Colonic mucosa (tissue), 4 donors: Measurements from ENCODE around the gene GPR152. TPM values are rescaled to one million over a fixed set of nuclear protein-coding genes. Genes with fewer than 3 reads are reported as not detected.
A peak's percentile ranks its signal among the peaks of the same experiment; 100 is the strongest.

Experiments
- DNase-seq: peaks from one replicate; pipeline ENCODE4 v3.0.0-alpha.2; 2020
- H3K27ac ChIP-seq: fragments of 200-600 bp; one replicate; pipeline ENCODE4 v1.8.0; 2021
- H3K27me3 ChIP-seq: fragments of 200-600 bp; one replicate; pipeline ENCODE4 v1.8.0; 2021
- H3K36me3 ChIP-seq: fragments of 200-600 bp; one replicate; pipeline ENCODE4 v1.8.0; 2021
- H3K4me1 ChIP-seq: fragments of 200-600 bp; one replicate; pipeline ENCODE4 v1.8.0; 2021; ENCODE audit warnings: mild to moderate bottlenecking
- H3K4me3 ChIP-seq: fragments of 200-600 bp; one replicate; pipeline ENCODE4 v1.8.0; 2021
- H3K9ac ChIP-seq, 2 donors: one replicate each; pipeline ENCODE4 v1.7.0; 2013; ENCODE audit warnings: control low read depth in 2 of 2, low read depth in 2 of 2, low read length in 2 of 2
- H3K9me3 ChIP-seq: fragments of 200-600 bp; one replicate; pipeline ENCODE4 v1.8.0; 2021
- CTCF ChIP-seq: fragments of 200-600 bp; IDR thresholded peaks from one replicate; pipeline ENCODE4 v1.8.0; 2022; ENCODE audit warnings: antibody characterized with exemption, mild to moderate bottlenecking
- intact Hi-C: fragments of 100-400 bp; cut with DNase I; formaldehyde crosslinking; loops from one replicate; pipeline ENCODE4 v1.14.1; 2022
- total RNA-seq, 2 donors: library from RNA; stranded (reverse); fragmentation: NEBNext Ultra II Directional in 1 of 2; extraction: Animal tissue kit (Norgen Biotek cat#: 25700) in 1 of 2; gene quantifications; one replicate each; pipeline ENCODE4 v1.2.1, GENCODE V29; 2021
- donor health status: healthy.
- donor health status: DM: no; HTN: no; CAD: no.
- donor health status: DM: no; HTN: no; CAD: no.

Gene GPR152
- total RNA-seq, 2 donors from 2014 or later: not detected

GRCh38 chr11:67434395-67434881, 18.1 kb downstream of the GPR152 start:
- H3K27ac ChIP-seq: no peak overlapping the region
- H3K4me3 ChIP-seq: no peak overlapping the region
- H3K9me3 ChIP-seq: no peaks in the 10 kb centered on the region
- H3K27me3 ChIP-seq: no peaks in the 10 kb centered on the region
- DNase-seq: no peak
- H3K9ac ChIP-seq: peak overlapping the region in 1 of 2 donors; percentile 35
- peaks cover 12% of the 10 kb centered on the region for H3K36me3 ChIP-seq
- TF ChIP-seq CTCF: no peak
- H3K4me1 ChIP-seq: peaks cover 3% of the 10 kb centered on the region
- intact Hi-C loops: no loop called here

- no peaks in the 10 kb centered on the region for H3K9me3 ChIP-seq
- peak overlapping the region in 1 of 2 donors; percentile 43 for H3K9ac ChIP-seq
- peaks cover 12% of the 10 kb centered on the region for H3K36me3 ChIP-seq
- H3K27me3 ChIP-seq: no peaks in the 10 kb centered on the region
- H3K4me3 ChIP-seq: no peak overlapping the region
- no peak for TF ChIP-seq CTCF
- DNase-seq: no peak
- H3K4me1 ChIP-seq: peaks cover 8% of the 10 kb centered on the region
- intact Hi-C loops: no loop called here
- no peak overlapping the region for H3K27ac ChIP-seq
These were observed 18.8 kb downstream of the GPR152 start for GRCh38 chr11:67433536-67434394.

- Histone ChIP-seq H3K9ac (no peak overlapping the region), H3K9me3 (no peaks in the 10 kb centered on the region), H3K27ac (no peak overlapping the region), H3K27me3 (no peaks in the 10 kb centered on the region), H3K4me3 (no peak overlapping the region), H3K4me1 (peaks cover 8% of the 10 kb centered on the region), H3K36me3 (peaks cover 12% of the 10 kb centered on the region)
- intact Hi-C loops: no loop called here
- no peak for DNase-seq
- no peak for TF ChIP-seq CTCF
These were observed 19.7 kb downstream of the GPR152 start for GRCh38 chr11:67432655-67433349.

- no peak overlapping the region for H3K27ac ChIP-seq
- no peak overlapping the region for H3K4me3 ChIP-seq
- H3K4me1 ChIP-seq: peaks cover 8% of the 10 kb centered on the region
- H3K9me3 ChIP-seq: no peaks in the 10 kb centered on the region
- no peak for TF ChIP-seq CTCF
- no peak for DNase-seq
- no peaks in the 10 kb centered on the region for H3K27me3 ChIP-seq
- H3K36me3 ChIP-seq: peaks cover 12% of the 10 kb centered on the region
- intact Hi-C loops: no loop called here
- H3K9ac ChIP-seq: no peak overlapping the region
These were observed 20.9 kb downstream of the GPR152 start for GRCh38 chr11:67431346-67432249.

GRCh38 chr11:67429722-67430121, 22.8 kb downstream of the GPR152 start:
- Histone ChIP-seq H3K9me3 (no peaks in the 10 kb centered on the region), H3K4me3 (peak overlapping the region; percentile 89), H3K27ac (no peak overlapping the region), H3K9ac (no peak overlapping the region), H3K4me1 (peaks cover 8% of the 10 kb centered on the region), H3K36me3 (peaks cover 12% of the 10 kb centered on the region), H3K27me3 (no peaks in the 10 kb centered on the region)
- intact Hi-C loops: no loop called here
- DNase-seq: no peak
- no peak for TF ChIP-seq CTCF
